Stimulated activated CD8-positive, alpha-beta memory T cell treated with anti-CD3 and anti-CD28 coated beads, Interleukin-7, amount 100 ng/mL, for 4 hours (primary cell): Measurements from ENCODE around the gene CDH12.

Experiments
- DNase-seq, 2 donors: peaks; one replicate each; pipeline ENCODE4 v3.0.0-alpha.2; 2020; ENCODE audit warnings: low read depth in 2 of 2

CDH12 gene

GRCh38 chr5:21823076-21823574, 1030.0 kb downstream of the CDH12 start:
- DNase-seq, result no peak

DNA sequence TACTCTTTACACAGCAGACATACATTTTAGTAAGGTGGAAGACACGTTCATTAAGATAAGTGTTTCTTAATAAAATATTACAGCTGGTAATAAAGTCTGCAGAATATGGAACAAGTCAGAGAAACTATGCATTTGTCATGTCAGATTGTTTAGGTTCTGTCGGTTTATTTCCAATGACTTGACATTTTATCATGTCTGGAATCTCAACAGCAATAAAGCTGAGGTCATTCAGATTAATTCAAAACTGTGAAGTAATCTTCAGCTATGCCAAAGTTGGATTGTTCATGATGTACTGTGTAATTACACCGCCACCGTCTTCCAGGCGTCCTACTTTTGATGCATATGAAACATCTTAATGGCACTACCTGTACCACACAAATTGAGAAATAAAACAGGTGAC, 1032.6 kb downstream of the CDH12 start:
- no peak for DNase-seq

- no peak for DNase-seq
These were observed 1034.8 kb downstream of the CDH12 start for GRCh38 chr5:21818370-21818720.

DNA sequence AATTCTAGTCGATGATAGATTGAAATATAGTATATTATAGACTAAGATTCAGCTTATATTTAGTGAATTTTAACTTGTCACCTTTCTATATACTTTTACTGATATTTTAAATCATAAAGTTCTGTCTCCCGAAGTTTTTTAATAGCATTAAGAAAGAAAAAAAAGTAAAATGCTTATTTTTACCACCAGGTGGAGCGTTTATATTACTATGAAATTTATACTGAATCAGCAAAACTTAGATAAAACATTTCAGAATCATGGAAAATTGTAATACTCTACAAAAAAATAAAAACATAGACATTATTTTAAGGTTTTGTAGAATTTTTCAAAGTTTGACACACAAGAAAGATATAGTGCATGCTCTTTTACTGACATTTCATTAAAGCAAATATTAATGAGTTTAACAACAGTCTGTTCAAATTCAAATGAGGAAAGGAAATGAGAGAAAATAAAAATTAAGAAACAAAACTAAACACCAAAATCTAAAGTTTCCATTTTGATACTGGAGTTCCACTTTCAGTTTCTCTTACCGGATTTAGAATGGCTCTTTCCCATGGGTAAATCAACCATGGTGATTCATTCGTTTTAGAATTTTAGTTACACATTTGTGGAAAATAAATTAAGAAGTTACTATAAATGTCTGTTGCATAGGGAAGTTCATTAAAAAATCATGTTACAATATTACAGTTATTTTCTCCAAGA, 1035.3 kb downstream of the CDH12 start:
- no peak for DNase-seq

DNA sequence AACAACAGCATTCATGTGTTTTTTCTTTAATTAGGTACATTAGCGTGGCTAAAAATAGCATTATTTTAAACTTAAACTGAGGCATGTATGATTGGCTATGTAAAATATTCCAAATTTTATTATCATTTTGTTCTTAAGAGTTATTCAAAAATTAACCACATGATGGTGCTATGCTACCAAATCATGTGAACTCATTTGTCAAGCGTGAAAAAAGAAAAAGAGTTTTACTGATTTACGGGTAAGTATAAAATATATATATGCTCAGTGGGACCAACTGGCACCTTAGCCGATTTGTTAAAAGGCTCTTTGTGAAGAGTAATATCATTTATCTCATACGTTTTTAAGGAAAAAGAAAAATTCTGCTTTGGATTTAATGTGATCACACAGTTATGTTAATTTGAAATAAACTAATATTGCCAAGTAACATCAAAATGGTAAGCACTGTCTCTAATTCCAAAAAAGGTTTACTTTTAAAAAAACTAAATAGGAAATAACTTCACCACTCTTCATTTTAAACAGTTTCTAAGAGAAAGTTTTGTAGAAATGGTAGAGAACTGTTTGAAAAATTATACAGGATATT, 1042.3 kb downstream of the CDH12 start:
- no peak for DNase-seq

DNA sequence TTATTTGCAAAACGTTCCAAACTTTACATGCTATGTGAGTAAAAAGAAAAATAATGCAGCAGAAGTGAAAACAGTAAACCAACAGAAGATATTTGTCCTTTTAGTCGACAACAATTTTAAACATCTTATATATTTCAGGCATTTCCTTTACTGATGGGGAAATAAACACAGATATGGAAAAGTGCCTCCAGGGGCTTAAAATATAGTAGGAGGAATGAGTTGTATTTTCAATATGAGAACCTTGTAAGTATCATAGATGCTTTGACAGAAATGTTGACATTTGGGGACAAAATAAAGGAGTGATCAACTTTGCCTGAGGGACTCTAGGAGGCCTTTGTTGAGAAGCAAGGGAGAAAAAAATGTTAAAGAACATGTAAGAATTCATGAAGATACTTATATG, 1043.5 kb downstream of the CDH12 start:
- no peak for DNase-seq

DNA sequence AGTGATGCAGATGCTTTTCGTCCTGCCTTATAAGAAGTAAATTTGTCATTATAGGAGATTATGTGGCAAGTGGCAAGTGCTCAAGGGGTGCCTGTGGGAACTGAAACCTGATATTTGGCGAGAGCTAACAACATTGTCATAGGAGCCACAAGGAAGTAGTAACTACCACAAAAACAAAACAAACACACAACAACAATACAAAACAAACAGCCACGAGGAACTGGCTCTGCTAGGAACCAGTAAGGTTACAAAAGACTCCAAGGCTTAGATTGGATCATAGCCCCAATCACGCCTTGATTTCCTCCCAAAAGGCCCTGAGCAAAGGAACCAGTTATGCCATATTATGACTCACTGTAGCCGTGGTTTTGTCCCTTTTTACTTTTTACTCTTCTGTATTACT, 1045.2 kb downstream of the CDH12 start:
- DNase-seq, result no peak

DNA sequence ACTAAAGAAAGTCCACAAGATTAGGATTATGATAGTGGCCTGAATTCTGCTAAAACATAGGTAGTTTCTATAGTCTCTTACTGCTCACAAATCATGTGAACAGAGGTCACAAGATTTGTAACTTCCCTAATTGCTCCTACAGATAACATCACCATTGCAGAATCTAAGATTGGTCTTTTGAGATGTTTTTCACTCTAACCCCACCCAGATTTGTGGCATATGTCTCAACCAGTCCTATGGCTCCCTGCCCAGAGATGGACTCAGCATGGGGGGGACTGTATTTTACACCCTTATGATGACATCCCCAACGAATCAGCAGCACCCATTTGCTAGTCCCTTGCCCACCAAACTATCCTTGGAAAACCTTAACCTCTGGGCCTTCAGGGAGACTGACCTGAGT, 1046.2 kb downstream of the CDH12 start:
- DNase-seq, result no peak

GRCh38 chr5:21806271-21806670, 1046.9 kb downstream of the CDH12 start:
- no peak for DNase-seq

GRCh38 chr5:21802869-21803490, 1050.2 kb downstream of the CDH12 start:
- no peak for DNase-seq

GRCh38 chr5:21802100-21802499, 1051.0 kb downstream of the CDH12 start:
- no peak for DNase-seq

DNA sequence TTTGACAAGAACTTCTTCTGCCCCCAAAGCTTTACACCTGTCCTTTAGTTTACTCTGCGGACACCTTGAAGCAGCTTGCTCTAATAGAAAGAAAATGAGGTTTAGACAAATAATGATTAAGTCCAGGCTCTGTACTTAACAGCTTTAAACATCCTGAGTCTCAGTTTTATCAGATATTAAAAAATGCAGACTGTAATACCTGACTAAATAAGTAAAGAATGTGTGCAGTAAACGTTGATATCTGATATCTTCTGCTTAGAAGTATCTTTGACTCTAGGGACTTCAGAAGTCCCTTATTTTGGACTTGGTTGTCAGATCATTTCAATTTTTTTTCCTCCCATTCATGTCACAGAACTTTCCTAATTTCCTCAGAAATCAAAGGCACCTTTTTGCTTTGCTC, 1060.4 kb downstream of the CDH12 start:
- no peak for DNase-seq

- DNase-seq, result no peak
These were observed 1061.8 kb downstream of the CDH12 start for GRCh38 chr5:21791304-21791703.

DNA sequence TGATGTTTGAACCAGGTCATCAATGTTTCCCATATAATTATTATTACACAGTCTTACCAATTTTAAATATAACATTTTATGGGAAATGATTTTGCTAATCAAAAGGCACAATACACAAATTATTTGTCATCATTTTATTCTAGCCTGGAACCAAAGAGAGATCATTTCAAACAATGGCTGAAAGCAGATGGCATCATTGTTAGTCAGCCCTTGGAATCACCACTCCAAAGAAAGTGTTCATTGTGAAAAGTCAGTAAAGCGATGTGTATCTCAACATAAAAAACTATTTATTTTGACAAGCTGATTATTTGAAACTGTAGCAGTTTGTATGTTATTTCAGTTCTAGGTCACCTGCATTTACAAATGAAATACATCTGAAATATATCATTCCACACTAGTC, 1068.7 kb downstream of the CDH12 start:
- no peak for DNase-seq

DNA sequence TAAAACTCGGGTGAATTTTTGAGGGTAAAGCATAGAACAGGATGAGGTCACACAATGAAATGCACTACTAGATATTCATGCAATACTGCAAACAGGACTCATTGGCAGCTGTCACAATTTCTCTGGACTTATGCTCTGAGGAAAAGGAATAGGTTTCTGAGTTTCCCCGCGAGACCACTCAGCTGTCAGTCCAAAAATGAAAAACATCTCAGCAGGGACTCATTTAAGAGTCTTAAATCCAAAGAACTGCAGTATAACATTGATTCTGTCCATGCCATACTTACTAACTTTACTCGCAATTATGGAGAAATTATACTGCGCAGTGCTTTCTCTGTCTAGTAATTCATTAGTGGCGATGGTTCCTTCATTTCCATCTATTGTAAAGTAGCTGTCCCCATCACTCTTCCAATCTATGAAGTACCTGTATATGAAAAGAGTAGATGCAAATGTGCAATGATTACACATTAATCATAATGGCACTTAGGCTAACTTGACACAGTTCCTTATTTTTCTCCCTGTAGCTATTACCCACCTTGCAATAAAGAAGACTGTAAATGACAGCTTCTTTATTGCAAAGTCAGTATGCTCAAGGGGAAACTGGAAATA, 1070.0 kb downstream of the CDH12 start:
- DNase-seq, result no peak

DNA sequence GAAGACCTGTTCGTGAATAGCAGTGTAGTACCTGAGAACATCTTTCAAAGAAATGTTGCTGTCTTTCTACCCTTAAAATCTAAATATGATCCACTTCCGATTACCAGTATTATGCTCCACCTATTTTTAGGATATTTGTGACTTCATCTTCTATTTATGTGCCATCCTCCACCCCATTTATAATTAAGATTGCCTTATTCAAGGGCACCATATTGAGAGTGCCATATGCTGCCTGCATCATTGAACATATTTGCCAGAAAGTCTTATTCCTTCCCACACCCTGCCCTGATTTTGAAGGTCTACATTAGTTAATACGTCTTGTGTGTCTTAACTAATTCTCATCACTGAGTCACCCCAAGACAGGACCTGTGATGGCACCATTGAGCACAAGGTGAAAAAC, 1076.7 kb downstream of the CDH12 start:
- DNase-seq, result no peak

- DNase-seq, result no peak
These were observed 1078.3 kb downstream of the CDH12 start for GRCh38 chr5:21774801-21775200.

GRCh38 chr5:21774281-21774680, 1078.9 kb downstream of the CDH12 start:
- DNase-seq, result no peak

GRCh38 chr5:21773456-21773855, 1079.7 kb downstream of the CDH12 start:
- no peak for DNase-seq

DNA sequence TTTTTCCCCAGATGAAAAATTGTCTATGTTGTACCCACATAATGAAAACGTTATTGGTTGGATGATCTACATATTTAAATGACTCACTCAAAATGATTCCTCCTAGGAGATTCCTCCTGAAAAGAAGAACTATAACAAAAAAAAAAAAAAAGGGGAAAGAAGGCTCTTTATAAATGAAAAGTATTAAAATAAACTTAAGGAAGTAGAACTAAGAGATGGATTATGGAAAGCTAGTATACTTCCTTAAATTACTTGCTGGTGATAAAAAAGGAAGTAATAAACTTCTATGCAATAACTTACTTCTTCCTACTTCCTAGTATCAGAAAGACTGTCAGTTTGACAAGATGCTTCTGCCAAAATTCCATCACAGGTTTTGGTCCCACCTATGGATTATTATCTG, 1087.7 kb downstream of the CDH12 start:
- no peak for DNase-seq

DNA sequence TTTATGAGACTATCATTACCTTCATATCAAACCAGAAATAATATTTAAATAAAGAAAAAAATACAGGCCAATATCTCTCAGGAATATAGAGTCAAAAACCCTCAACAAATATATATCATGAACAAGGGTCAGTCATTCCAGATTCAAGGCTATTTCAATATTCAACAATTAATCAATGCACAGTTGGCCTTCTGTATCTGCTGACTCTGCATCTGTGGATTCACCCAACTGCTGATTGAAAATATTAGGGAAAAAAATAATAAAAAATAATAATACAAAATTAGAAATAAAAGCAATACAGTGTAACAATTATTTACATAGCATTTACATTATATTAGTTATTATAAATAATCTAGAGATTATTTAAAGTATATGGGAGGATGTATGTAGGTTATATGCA, 1114.0 kb downstream of the CDH12 start:
- no peak for DNase-seq

DNA sequence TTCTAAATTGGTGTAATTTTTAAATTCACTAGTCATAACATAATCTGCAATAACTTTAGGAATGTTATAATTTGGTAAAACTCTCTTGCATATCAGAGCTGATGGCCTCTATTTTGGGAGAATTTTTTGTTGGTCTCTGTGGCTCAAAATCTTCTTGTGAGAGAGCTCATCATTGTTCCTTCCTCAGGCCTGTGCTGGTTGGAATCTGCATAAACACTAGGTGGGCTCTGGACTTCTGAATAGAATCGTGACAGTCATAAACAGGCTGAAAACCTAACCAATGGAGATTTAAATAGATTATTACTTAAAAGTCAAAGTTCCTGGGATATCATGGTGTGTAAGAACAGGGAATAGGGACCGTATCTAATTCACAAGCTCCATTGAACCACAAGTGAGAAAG, 1129.6 kb downstream of the CDH12 start:
- no peak for DNase-seq
